ENCODE data around the gene CCDC93. TPM values are rescaled to one million over a fixed set of nuclear protein-coding genes. Genes with fewer than 3 reads are reported as not detected.

CCDC93 gene
- total RNA-seq, 3 donors from 2014 or later: 42.3 to 55.7 (median 42.6) TPM

GRCh38 chr2:117917223-117917917 is 96.5 kb downstream of the CCDC93 start:
- intact Hi-C loops (cut with DNase I, micrococcal nuclease): no loop called here
- Histone ChIP-seq H3K9me3 (peaks cover 4% of the 10 kb centered on the region), H3K36me3 (ENCODE audit: low read depth) (peaks cover 4% of the 10 kb centered on the region), H3K4me3 (no peak overlapping the region), H3K4me1 (ENCODE audit: low read depth) (no peaks in the 10 kb centered on the region)
- no peak for TF ChIP-seq CTCF (IDR thresholded peaks at IDR 0.05)
- ATAC-seq (peak; percentile 20), DNase-seq (no peak)

GRCh38 chr2:117902933-117903332 is 110.9 kb downstream of the CCDC93 start:
- no peaks in the 10 kb centered on the region for H3K36me3 ChIP-seq (ENCODE audit: low read depth)
- TF ChIP-seq CTCF (IDR thresholded peaks at IDR 0.05): no peak
- DNase-seq: no peak
- no peak for ATAC-seq
- H3K9me3 ChIP-seq: peaks cover 4% of the 10 kb centered on the region
- intact Hi-C loops (cut with DNase I, micrococcal nuclease): no loop called here
- no peaks in the 10 kb centered on the region for H3K4me1 ChIP-seq (ENCODE audit: low read depth)
- H3K4me3 ChIP-seq: no peak overlapping the region

GRCh38 chr2:117888897-117889296 is 125.0 kb downstream of the CCDC93 start:
- no peaks in the 10 kb centered on the region for H3K9me3 ChIP-seq
- no peaks in the 10 kb centered on the region for H3K4me1 ChIP-seq (ENCODE audit: low read depth)
- no peak for TF ChIP-seq CTCF (IDR thresholded peaks at IDR 0.05)
- DNase-seq (no peak), ATAC-seq (no peak)
- no peaks in the 10 kb centered on the region for H3K36me3 ChIP-seq (ENCODE audit: low read depth)
- H3K4me3 ChIP-seq: no peak overlapping the region
- intact Hi-C loops (cut with DNase I, micrococcal nuclease): no loop called here

GRCh38 chr2:117885308-117885707 is 128.6 kb downstream of the CCDC93 start:
- intact Hi-C loops (cut with DNase I, micrococcal nuclease): no loop called here
- Histone ChIP-seq H3K4me1 (ENCODE audit: low read depth) (no peaks in the 10 kb centered on the region), H3K4me3 (no peak overlapping the region), H3K9me3 (no peaks in the 10 kb centered on the region), H3K36me3 (ENCODE audit: low read depth) (no peaks in the 10 kb centered on the region)
- DNase-seq: no peak
- TF ChIP-seq CTCF (IDR thresholded peaks at IDR 0.05): no peak
- no peak for ATAC-seq

DNA sequence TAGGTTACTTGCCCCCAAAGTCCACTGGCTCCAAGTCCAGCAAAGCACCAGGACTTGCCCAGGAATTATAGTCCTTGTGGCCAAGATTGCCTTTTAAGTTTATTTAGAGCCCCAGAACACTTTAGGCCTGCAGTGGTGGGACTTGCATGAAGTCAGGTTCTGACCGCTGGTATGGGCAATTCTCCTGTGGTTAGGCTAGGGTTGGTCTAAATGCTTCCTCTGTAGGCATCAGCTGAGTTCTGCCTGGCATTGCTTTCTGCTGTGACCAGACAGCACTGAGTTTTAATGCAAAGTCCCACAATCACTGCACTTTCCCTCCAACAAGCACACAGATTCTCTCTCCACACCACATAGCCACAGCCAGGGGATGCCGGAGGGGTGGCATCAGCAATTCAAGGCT is 134.9 kb downstream of the CCDC93 start:
- Histone ChIP-seq H3K4me3 (no peak overlapping the region), H3K36me3 (ENCODE audit: low read depth) (no peaks in the 10 kb centered on the region), H3K9me3 (no peaks in the 10 kb centered on the region), H3K4me1 (ENCODE audit: low read depth) (no peaks in the 10 kb centered on the region)
- intact Hi-C loops (cut with DNase I, micrococcal nuclease): no loop called here
- ATAC-seq: no peak
- no peak for TF ChIP-seq CTCF (IDR thresholded peaks at IDR 0.05)
- no peak for DNase-seq

GRCh38 chr2:117875786-117876185 is 138.1 kb downstream of the CCDC93 start:
- TF ChIP-seq CTCF (IDR thresholded peaks at IDR 0.05): no peak
- Histone ChIP-seq H3K36me3 (ENCODE audit: low read depth) (no peaks in the 10 kb centered on the region), H3K4me3 (no peak overlapping the region), H3K4me1 (ENCODE audit: low read depth) (no peaks in the 10 kb centered on the region), H3K9me3 (no peaks in the 10 kb centered on the region)
- intact Hi-C loops (cut with DNase I, micrococcal nuclease): no loop called here
- ATAC-seq (no peak), DNase-seq (no peak)
